AG09319 (cell line): ENCODE results near the gene INTS11.
A peak's percentile ranks its signal among the peaks of the same experiment; 100 is the strongest.

Source experiments
- DNase-seq: peaks from one replicate; pipeline ENCODE4 v3.0.0-alpha.2; 2010; ENCODE audit warnings: low read depth; ENCODE audit errors: extremely low read depth
- CTCF ChIP-seq: IDR thresholded peaks from 2 replicates; pipeline ENCODE4 v1.5.1; 2011; ENCODE audit warnings: low read depth, mild to moderate bottlenecking, inconsistent platforms, low read length, moderate library complexity

The INTS11 gene

DNA sequence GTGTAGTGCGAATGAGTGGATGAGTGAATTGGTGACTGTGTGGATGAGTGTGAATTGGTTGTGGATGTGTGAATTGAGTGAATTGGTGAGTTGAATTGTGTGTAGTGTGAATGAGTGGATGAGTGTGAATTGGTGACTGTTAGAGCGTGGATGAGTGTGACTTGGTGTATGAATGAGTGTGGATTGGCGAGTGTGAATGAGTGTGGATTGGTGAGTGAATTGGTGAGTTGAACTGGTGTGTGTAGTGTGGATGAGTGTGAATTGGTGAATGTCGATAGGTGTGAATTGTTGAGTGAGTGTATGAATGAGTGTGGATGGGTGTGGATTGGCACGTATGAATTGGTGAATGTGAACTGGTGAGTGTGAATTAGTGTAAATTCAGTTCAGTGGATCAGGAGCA is 42.9 kb upstream of the INTS11 start:
- TF ChIP-seq CTCF: no peak
- no peak for DNase-seq

- no peak for TF ChIP-seq CTCF
- DNase-seq: no peak
Observed at GRCh38 chr1:1366699-1367066, 42.2 kb upstream of the INTS11 start.

DNA sequence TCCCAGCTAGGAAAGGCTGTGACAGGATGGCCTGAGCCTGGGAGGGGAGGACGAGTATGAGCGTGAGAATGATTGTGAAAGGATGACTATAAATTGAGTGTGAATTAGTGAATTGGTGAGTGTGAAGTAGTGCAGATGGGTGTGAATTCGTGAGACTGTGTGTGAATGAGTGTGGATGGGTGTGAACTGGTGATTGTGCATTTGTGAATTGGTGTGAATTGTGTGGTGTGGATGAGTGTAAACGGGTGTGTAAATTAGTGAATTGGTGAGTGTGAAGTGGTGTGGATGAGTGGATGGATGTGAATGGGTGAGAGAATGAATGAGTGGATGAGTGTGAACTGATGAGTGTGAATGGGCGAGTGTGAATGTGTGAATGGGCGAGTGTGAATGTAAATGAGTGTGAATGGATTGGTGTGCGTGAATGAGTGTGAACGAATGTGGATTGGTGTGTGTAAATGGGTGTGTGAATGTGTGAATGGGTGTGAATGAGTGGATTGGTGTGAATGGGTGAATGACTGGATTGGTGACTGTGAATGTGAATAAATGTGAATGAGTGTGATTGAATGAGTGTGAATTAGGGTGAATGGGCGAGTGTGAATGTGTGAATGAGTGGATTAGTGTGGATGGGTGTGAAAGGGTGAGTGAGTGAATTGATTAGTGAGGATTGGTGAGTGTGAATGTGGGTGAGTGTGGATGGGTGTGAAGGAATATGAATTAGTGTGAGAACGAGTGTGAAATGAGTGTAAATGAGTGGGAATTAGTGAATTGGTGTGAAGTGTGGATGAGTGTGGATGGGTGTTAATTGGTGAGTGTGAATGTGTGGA is 41.6 kb upstream of the INTS11 start:
- DNase-seq: no peak
- no peak for TF ChIP-seq CTCF

DNA sequence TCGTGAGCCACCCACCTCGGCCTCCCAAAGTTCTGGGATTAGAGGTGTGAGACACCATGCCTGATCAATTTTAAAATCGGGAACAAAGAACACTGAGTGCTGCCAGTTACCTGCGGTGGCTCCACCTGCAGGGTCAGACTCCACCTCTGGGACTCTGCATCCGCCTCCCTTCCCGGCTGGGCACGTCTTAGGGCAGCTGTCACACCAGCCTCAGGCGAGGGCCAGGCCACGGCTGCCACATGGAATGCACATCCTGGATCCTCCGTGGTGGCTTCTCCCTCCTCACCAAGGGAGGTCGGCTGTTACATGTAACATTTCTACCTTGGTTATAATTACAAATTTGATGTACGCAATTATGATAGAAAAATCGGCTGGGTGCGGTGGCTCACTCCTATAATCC is 39.8 kb upstream of the INTS11 start:
- TF ChIP-seq CTCF: no peak
- no peak for DNase-seq

GRCh38 chr1:1361982-1362423 is 37.5 kb upstream of the INTS11 start:
- peak; percentile 47 for TF ChIP-seq CTCF
- DNase-seq: peak; percentile 67

- no peak for TF ChIP-seq CTCF
- DNase-seq: no peak
Observed at GRCh38 chr1:1361233-1361981, 36.9 kb upstream of the INTS11 start.

DNA sequence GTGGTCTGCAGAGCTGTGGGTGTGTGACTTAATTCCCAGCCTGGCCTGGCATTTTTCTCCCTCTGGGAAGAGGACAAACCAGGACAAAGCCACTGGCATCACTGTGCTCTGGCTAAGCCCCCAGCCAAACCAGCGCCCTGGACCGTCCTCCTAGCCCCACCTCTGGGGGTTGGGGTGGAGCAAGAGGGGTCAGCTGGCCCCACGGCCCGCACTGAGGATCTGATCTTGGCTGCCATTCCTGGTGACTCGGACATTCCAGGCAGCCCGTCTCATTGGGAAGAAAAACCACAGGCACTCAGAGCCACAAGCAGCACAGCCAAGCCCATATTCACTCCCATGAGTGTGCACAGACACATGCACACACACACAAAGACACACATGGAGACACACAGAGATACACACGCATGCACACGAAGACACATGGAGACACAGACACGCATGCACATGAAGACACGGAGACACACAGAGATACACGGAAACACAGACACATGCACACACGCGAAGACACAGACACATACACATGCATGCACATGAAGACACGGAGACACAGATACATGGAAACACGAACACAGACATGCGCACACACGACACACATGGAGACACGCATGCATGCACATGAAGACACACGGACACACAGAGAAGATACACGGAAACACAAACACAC is 36.2 kb upstream of the INTS11 start:
- DNase-seq: peak; percentile 89
- no peak for TF ChIP-seq CTCF
